Upper lobe of left lung (tissue), 4 donors: Measurements from ENCODE around the gene ELN.

Experiments
- CTCF ChIP-seq, 6 experiments: fragments of 450-650 bp in 4 of 6; fragments of 200-600 bp in 2 of 6; sonication (generic) in 2 of 6; IDR thresholded peaks; one replicate each; pipeline ENCODE4 v1.5.1; 2016 to 2019; ENCODE audit warnings: antibody characterized with exemption in 6 of 6
- EP300 ChIP-seq, 4 donors: sonication (generic); formaldehyde crosslinking; IDR thresholded peaks; one replicate each; pipeline ENCODE4 v1.5.1; 2017; ENCODE audit warnings: antibody characterized with exemption in 4 of 4, control low read depth in 2 of 4
- POLR2AphosphoS5 ChIP-seq, 2 donors: sonication (generic); formaldehyde crosslinking; IDR thresholded peaks; one replicate each; pipeline ENCODE4 v1.5.1; 2017; ENCODE audit warnings: antibody characterized with exemption in 2 of 2

GRCh38 chr7:74029991-74030415 is 2.0 kb downstream of the ELN start:
- TF ChIP-seq EP300 (IDR thresholded peaks at IDR 0.05) (no peak), CTCF (IDR thresholded peaks at IDR 0.05) (no peak), POLR2AphosphoS5 (IDR thresholded peaks at IDR 0.05) (peak in 1 of 2 donors; percentile 27)
